Limb (tissue), 2 donors: ENCODE measurements around the gene COL27A1.
"Not testable (repeated sequence)": the region's sequence is repeated elsewhere in the genome, so short reads cannot be mapped to it uniquely, and the experiment has no call there.

Source experiments
- DNase-seq, 2 donors: peaks; one replicate each; pipeline ENCODE4 v3.0.0-alpha.2; 2016; ENCODE audit errors: extremely low spot score in 2 of 2

The COL27A1 gene

DNA sequence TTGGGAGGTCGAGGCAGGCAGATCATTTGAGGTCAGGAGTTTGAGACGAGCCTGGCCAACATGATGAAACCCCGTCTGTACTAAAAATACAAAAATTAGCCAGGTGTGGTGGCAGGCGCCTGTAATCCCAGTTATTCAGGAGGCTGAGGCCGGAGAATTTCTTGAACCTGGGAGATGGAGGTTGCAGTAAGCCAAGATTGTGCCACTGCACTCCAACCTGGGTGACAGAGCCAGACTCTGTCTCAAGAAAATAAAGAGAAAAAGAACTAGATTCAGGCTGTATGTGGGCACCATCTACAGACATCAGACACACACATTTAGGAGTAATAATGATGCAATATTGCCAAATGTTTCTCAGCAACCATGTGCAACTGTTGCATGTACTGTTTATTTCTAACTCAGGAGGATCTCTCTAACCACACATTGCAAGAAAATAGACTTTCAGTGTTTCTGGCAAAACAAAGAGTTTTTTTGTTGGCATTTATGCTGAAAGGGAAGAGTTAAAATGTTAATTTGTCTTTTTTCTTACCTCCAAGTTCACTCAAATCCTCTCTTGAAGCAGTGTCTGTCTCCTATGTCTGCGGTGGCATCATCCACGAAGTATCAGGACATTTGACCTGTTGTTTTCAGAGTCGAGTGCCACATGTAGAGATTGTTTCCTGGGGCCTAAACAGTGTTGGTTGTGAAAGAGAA lies 162.5 kb downstream of the COL27A1 start:
- no peak for DNase-seq

DNA sequence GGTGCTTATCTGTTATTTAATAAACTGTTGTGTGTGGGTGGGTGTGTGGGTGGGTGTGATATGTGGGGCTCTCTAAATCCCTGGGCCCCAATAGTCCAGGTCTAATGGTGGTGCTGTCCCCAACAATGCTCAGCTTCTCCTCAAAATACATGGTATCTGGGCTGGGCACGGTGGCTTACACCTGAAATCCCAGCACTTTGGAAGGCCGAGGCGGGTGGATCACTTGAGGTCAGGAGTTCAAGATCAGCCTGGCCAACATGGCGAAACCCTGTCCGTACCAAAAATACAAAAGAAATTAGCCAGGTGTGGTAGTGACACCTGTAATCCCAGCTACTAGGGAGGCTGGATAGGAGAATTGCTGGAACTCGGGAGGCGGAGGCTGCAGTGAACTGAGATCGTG lies 163.1 kb downstream of the COL27A1 start:
- DNase-seq, result no peak

DNA sequence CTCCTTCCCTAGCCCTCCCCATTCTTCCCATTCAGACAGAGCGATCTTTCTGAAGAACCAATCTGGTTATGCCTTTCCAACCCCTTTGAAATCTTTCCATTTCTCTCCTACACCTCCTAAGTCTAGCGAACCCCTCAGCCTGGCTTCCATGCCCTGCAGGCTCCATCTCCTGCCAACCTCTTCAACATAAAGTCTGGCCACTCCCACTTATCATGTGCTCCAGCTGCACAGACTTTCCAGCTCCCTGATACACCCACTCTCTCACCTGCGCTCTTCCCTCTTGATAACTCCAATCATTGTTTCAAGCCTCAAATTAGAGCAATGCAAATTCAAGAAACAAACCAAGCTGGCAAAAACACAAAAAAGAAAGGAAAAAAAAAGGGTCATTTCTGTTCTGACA lies 163.8 kb downstream of the COL27A1 start:
- DNase-seq, result no peak

DNA sequence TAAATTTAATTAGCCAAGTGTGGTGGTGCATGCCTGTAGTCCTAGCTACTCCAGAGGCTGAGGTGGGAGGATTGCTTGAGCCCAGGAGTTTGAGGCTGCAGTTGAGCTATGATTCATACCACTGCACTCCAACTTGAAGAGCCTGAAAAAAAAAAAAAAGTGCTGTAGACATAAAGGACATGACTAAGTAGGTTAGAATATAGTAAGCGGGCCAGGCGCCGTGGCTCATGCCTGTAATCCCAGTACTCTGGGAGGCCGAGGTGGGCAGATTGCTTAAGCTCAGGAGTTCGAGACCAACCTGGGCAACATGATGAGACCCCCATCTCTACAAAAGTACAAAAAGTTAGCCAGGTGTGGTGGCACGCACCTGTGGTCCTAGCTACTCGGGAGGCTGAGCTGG lies 165.4 kb downstream of the COL27A1 start:
- not testable (repeated sequence) for DNase-seq

DNA sequence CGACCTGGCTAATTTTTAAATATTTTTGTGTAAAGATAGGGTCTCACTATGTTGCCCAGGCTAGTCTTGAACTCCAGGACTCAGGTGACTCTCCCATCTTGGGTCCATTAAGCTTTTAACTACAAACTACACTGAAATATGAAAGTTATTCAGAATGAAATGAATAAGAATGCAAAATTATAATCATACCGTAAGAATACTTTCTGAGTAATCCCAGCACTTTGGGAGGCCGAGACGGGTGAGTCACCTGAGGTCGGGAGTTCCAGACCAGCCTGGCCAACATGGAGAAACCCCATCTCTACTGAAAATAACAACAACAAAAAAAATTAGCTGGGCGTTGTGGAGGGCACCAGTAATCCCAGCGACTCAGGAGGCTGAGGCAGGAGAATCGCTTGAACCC lies 166.4 kb downstream of the COL27A1 start:
- DNase-seq, result no peak

DNA sequence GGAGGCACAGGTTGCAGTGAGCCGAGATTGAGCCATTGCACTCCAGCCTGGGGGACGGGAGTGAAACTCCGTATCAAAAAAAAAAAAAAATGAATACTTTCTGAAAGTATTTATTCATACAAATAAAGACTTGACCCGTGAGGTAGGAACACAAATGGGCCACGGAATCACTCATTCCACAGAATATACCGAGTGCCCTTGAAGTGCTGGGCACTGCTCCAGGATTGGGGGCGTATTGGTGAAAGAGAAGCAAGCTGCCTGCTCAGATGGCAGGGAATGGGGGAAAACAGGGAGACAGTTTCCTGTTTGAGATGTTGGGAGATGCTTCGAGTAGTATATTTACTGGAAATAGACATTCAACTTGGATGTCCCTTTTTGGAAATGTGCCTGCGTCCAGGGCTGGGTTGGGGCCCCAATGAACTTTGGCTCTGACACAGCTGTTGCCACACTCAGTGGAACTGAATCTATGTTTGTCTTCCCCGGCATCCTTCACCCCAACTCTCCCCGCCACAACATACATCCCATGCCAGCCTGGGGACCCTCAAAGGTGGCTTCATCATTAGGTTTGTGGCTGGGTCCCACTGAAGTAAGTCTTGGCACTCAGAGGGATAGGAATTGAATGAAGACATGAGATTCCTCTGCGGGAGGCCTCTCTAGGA lies 167.0 kb downstream of the COL27A1 start:
- DNase-seq, result not testable (repeated sequence)

DNA sequence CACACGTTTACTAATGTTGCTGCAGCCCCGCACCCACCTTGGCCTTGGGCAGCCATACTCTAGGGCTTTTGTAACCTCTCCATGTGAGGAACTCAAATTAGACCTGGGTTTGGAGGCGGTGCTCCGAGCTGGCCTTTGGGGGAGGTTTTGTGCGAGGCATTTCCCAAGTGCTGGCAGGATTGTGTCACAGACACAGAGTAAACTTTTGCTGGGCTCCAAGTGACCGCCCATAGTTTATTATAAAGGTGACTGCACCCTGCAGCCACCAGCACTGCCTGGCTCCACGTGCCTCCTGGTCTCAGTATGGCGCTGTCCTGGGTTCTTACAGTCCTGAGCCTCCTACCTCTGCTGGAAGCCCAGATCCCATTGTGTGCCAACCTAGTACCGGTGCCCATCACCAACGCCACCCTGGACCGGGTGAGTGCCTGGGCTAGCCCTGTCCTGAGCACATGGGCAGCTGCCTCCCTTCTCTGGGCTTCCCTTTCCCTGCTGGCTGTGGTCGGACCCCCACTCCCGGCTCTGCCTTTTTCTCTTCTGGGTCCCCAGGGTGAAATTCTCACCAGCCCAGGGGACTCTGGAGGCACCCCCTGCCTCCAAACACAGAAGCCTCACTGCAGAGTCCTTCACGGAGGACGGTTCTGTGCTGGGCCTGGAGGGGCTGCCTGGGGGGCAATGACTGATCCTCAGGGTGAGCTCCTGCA lies 167.6 kb downstream of the COL27A1 start, which contains the start of gene ORM1:
Gene ORM1, plus strand, starts transcription at position 268 of the 701 bp plus-strand sequence. Its CDS starts 36 bp downstream, at position 304.
- DNase-seq, result not testable (repeated sequence)

DNA sequence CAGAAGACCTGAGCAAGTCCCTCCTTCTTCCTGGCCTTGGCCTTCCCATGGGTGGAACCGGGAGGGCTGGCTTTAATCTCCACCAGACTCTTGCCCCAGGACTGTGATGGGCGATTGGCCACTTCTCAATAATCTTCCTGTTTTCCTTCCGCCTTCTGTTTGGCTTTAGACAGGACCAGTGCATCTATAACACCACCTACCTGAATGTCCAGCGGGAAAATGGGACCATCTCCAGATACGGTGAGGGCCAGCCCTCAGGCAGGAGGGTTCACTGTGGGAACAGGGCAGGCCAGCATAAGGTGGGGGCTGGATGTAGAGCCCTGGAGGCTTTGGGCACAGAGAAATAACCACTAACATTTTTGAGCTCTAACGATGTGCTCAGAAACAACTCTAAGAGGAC lies 168.5 kb downstream of the COL27A1 start:
- not testable (repeated sequence) for DNase-seq

DNA sequence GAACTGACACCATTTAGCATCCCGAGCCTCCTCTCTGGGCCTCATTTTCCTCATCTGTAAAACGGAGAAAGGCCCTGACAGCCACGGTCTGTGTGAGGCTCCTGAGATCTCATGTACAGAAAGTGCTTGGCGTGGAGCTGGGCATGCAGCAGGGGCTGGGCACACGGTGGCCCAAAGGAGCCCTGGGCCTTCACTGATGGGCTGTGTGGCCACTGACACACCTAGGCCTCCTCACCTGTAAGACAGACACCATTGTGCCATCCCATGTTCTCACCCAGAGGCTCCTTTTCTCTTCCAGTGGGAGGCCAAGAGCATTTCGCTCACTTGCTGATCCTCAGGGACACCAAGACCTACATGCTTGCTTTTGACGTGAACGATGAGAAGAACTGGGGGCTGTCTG lies 169.2 kb downstream of the COL27A1 start:
- DNase-seq, result no peak

DNA sequence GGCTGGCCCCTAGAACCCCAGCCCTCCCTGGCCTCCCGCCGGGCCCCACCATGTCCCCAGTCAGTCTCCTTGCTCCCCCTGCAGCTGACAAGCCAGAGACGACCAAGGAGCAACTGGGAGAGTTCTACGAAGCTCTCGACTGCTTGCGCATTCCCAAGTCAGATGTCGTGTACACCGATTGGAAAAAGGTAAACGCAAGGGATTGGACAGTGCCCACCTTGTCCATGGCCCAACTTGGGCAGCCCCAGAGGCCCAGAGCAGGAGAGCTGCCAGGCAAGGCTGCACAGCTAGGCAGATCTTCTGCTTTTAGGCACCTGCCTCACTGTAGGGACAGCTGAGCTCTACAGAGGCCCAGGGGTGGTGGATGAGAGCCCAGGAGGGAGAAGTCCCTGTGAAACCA lies 169.6 kb downstream of the COL27A1 start:
- DNase-seq, result not testable (repeated sequence)

DNA sequence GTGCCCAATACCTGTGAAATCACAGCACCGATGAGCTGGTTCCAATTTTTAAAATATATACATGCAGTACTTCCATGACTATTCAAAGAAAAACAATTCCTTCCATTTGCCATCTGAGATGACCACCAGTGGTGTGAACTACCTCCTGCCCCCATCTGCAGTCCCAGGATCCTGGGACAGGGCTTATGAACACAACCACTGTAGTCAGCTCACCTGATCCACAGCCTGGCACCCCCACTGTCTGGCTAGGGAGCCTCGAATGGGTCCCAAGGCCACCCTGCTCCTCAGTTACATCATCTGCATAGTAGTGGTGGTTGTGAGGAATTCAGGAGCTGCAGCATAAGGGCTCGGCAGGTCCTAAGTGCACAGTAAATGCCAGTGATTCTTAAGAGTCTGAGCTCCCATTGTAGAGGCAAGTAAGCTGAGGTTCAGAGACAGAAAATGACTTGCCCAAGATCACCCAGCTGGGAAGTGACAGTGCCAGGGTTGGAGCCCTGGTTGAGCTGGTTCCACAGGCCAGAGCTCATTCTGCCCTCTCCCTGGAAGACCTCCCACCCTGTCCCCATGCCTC lies 170.4 kb downstream of the COL27A1 start:
- DNase-seq, result not testable (repeated sequence)

DNA sequence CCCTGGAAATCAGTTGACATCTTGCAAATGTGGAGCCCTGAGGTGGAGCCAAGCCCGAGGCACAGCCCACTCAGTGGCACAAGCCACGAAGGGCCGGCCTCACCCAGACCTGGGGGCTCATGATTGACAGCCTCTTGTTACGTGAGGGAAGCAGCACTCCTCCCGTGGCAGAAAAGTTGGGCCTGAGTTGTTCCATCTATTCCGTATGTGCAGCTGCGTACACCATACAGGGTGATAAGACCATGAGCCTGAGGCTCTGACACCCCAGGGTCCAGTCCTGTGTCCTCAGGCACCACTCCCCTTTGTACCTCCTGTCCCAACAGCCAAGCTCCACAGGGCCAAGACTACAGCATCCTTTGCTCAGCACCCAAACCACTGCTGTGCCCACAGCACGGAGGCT lies 172.4 kb downstream of the COL27A1 start:
- DNase-seq, result no peak

DNA sequence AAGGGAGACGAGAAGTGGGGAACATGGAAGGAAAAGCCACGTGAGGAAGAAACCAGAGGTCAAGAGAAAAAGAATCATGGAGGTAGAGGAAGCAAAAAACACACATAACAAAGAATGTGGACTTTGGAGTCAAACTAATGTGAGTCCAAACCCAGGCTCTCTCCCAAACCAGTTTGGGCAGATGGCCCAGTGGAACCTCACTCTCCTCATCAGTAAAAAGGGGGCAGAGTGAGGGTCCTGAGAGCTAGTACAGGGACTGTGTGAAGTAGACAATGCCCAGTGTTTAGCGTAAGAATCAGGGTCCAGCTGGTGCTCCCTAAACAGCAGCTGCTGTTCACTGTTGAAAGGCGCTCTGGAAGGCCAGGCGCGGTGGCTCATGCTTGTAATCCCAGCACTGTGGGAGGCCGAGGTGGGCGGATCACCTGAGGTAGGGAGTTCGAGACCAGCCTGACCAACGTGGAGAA lies 173.1 kb downstream of the COL27A1 start:
- DNase-seq, result not testable (repeated sequence)

DNA sequence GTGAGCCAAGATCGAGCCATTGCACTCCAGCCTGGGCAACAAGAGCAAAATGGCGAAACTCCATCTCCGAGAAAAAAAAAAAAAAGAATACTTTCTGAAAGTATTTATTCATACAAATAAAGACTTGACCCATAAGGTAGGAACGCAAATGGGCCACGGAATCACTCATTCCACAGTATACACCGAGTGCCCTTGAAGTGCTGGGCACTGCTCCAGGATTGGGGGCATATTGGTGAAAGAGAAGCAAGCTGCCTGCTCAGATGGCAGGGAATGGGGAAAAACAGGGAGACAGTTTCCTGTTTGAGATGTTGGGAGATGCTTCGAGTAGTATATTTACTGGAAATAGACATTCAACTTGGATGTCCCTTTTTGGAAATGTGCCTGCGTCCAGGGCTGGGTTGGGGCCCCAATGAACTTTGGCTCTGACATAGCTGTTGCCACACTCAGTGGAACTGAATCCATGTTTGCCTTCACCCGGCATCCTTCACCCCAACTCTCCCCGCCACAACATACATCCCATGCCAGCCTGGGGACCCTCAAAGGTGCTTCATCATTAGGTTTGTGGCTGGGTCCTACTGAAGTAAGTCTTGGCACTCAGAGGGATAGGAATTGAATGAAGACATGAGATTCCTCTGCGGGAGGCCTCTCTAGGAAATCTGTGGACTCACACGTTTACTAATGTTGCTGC lies 173.7 kb downstream of the COL27A1 start:
- DNase-seq, result not testable (repeated sequence)

DNA sequence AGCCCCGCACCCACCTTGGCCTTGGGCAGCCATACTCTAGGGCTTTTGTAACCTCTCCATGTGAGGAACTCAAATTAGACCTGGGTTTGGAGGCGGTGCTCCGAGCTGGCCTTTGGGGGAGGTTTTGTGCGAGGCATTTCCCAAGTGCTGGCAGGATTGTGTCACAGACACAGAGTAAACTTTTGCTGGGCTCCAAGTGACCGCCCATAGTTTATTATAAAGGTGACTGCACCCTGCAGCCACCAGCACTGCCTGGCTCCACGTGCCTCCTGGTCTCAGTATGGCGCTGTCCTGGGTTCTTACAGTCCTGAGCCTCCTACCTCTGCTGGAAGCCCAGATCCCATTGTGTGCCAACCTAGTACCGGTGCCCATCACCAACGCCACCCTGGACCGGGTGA lies 174.3 kb downstream of the COL27A1 start, which contains the start of gene ORM2:
Gene ORM2, plus strand, starts transcription at position 245 of the 398 bp plus-strand sequence. Its CDS starts 36 bp downstream, at position 281.
- not testable (repeated sequence) for DNase-seq

DNA sequence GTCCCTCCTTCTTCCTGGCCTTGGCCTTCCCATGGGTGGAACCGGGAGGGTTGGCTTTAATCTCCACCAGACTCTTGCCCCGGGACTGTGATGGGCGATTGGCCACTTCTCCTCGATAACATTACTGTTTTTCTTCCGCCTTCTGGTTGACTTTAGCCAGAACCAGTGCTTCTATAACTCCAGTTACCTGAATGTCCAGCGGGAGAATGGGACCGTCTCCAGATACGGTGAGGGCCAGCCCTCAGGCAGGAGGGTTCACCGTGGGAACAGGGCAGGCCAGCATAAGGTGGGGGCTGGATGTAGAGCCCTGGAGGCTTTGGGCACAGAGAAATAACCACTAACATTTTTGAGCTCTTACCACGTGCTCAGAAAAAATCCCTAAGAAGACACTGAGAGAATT lies 175.3 kb downstream of the COL27A1 start:
- DNase-seq, result no peak

DNA sequence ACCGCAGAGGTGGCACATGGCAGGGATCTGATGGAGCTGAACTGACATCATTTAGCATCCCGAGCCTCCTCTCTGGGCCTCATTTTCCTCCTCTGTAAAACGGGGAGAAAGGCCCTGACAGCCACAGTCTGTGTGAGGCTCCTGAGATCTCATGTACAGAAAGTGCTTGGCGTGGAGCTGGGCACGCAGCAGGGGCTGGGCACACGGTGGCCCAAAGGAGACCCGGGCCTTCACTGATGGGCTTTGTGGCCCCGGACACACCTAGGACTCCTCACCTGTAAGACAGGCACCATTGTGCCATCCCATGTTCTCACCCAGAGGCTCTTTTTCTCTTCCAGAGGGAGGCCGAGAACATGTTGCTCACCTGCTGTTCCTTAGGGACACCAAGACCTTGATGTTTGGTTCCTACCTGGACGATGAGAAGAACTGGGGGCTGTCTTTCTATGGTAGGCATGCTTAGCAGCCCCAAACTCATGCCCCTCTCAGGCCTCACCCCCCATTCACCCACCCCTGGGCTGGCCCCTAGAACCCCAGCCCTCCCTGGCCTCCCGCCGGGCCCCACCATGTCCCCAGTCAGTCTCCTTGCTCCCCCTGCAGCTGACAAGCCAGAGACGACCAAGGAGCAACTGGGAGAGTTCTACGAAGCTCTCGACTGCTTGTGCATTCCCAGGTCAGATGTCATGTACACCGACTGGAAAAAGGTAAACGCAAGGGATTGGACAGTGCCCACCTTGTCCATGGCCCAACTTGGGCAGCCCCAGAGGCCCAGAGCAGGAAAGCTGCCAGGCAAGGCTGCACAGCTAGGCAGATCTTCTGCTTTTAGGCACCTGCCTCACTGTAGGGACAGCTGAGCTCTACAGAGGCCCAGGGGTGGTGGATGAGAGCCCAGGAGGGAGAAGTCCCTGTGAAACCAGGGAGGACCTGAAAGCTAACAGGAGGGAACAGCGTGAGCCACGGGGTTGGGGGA lies 176.2 kb downstream of the COL27A1 start:
- not testable (repeated sequence) for DNase-seq

DNA sequence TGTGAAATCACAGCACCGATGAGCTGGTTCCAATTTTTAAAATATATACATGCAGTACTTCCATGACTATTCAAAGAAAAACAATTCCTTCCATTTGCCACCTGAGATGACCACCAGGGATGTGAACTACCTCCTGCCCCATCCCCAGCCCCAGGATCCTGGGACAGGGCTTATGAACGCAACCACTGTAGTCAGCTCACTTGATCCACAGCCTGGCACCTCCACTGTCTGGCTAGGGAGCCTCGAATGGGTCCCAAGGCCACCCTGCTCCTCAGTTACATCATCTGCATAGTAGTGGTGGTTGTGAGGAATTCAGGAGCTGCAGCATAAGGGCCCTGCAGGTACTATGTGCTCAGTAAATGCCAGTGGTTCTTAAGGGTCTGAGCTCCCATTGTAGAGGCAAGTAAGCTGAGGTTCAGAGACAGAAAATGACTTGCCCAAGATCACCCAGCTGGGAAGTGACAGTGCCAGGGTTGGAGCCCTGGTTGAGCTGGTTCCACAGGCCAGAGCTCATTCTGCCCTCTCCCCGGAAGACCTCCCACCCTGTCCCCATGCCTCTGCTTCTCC lies 177.2 kb downstream of the COL27A1 start:
- not testable (repeated sequence) for DNase-seq

DNA sequence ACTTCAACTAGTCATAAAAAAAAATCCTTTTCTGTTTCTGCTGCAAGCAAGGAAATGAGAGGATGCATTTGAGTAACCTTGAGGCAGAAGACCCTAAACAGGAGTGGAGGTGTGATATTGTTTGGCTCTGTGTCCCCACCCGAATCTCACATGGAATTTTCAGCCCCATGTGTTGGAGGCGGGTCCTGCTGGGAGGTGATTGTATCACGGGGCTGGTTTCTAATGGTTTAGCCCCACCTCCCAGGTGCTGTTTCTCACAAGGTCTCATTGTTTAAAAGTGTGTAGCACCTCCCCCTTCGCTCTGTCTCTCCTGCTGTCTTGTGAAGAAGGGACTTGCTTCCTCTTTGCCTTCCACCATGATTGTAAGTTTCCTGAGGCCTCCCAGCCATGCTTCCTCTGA lies 178.4 kb downstream of the COL27A1 start:
- DNase-seq, result not testable (repeated sequence)

DNA sequence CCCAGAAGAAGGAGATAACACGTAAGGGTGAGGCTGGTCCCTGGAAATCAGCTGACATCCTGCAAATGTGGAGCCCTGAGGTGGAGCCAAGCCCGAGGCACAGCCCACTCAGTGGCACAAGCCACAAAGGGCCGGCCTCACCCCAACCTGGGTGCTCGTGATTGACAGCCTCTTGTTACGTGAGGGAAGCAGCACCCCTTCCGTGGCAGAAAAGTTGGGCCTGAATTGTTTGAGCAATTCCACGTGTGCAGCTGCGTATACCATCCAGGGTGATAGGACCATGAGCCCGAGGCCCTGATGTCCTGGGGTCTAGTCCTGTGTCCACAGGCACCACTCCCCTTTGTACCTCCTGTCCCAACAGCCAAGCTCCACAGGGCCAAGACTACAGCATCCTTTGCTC lies 179.2 kb downstream of the COL27A1 start:
- no peak for DNase-seq
